IPS-NIHi7 (cell line): ENCODE measurements around the gene CHD6.
"Not testable (repeated sequence)": the region's sequence is repeated elsewhere in the genome, so short reads cannot be mapped to it uniquely, and the experiment has no call there.

Experiments used
- DNase-seq: peaks from one replicate; pipeline ENCODE4 v3.0.0; 2012; ENCODE audit warnings: mixed read lengths; ENCODE audit errors: extremely low spot score

CHD6 gene

DNA sequence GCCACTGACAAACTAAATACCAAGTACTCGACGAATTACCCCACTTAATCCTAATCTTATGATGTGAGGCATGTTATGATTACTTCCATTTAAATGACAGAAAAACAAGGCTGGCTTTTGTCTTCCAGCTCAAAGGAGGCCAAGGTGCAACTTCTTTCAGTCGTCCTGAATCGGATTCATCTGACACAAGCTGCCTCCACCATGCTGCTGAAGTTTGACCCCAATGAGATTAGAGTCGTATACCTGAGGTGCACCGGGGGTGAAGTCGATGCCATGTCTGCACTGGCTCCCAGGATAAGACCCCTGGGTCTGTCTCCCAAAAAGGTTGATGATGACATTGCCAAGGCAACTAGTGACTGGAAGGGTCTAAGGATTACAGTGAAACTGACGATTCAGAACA, 71.0 kb downstream of the CHD6 start:
- DNase-seq, result no peak

- DNase-seq, result no peak
Observed at GRCh38 chr20:41546535-41546934, 71.6 kb downstream of the CHD6 start.

DNA sequence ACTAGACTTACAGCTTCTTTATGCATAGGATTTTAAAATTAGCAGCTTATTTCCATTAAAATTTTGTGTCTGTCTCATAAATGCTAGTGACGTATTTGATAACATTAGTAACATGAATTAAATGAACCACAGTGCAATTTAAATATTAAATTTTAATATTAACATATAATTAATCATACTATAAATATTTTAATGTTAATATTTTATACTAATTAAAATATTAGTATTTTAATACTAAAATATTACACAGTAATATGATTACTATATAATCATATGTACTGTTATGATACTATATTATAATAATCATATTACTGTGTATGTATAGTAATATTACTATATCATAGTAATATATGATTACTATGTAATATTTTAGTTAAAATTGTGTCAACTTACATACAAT, 73.7 kb downstream of the CHD6 start:
- no peak for DNase-seq

- DNase-seq, result no peak
Observed at GRCh38 chr20:41540918-41541317, 77.3 kb downstream of the CHD6 start.

DNA sequence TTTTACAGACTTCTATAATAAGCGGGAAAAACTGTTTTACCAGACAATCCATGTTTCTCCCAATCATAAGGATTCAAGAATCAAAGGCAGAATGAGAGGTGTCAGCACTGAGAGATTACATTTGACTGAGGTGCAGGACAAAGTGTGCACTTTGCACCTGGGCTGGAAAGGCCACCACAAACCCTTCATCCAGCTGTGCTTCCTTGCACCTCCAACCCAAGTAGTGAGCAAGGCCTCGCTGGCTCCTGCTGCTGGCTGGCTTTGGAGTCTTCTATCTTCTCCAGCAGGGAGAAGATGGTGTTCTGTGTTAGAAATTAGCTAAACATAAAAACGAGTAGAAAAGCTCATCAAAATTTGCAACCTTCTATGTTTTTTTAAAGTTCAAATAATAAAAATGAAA, 77.7 kb downstream of the CHD6 start:
- DNase-seq, result no peak

- no peak for DNase-seq
Observed at GRCh38 chr20:41538810-41539596, 79.2 kb downstream of the CHD6 start.

- no peak for DNase-seq
Observed at GRCh38 chr20:41537865-41538264, 80.3 kb downstream of the CHD6 start.

DNA sequence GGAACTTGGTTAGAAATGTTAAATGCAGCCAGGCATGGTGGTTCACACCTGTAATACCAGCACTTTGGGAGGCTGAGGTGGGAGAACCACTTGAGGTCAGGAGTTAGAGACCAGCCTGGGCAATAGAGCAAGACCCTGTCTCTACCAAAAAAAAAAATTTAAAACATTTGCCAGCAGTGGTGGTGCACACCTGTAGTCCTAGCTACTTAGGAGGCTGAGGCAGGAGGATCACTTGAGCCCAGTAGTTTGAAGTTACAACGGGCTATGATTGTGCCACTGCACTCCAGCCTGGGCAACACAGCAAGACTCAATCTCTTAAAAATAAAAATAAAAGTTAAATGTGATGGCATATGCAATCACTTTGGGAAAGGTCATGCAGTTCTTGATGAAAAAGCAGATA, 82.6 kb downstream of the CHD6 start:
- DNase-seq, result not testable (repeated sequence)

DNA sequence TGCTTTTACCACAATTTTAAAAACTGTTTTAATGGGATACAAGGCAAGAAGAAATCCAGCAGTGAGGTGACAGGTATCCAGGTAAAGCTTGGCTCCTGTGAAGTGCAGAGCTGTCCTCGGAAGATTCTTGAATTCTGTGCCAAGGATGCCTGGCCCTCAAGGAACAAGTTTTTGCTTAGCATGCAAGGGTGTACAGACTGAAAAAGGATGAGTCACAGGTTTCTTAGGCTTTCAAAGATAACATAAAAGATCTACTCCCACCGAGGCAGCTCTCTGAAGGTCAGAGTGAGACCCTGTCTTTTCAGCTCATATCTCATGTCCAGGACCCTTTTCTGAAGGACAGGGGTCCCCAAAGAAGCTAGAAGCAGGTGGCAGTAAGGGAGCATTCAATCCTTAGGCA, 83.3 kb downstream of the CHD6 start:
- DNase-seq, result no peak

DNA sequence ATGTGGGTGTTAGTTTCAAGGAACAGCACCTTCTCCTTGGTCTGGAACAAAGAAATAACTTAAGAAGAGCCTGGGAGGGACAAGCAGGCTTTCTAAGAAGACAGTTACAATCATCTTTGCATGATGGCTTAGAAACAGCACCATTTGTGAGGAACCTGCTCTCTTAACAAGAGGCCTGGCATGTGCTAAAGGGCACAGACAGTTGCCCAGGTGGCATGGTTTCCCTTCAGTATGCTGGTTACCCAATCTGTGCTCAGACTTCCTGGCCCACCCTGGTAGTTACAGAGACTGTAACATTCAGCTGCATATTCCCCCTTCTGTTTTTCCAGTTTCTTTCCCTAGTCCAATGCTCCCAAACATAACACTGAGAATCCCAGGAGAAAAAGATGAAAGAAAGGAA, 84.0 kb downstream of the CHD6 start:
- DNase-seq, result no peak

DNA sequence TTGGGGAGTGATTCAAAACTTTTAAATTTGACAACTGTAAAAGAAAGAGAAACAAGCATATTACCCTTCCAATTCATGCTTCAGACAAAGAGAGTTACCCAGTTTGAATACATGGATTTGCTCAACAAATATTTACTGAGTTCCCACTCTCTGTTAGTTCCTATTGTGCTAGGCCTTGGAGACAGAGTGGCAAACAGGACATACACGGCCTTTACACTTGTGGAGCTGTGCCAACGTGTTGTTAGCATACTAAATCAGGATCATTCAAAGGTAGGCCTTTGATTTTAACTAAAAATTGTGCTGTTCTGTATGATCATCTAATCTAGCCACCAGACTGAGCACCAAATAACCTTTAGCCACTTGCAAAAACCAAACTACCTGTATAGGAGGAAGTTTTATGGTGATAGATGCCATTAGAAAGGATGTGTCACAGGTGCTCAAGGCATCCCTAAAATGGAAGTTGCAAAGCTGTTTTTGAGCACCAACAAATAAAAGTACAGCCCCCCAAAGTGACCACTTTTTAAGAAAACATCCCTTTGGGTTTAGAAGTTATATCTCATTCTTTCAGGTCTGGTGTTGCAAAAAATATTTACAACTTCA, 84.5 kb downstream of the CHD6 start:
- DNase-seq, result no peak

DNA sequence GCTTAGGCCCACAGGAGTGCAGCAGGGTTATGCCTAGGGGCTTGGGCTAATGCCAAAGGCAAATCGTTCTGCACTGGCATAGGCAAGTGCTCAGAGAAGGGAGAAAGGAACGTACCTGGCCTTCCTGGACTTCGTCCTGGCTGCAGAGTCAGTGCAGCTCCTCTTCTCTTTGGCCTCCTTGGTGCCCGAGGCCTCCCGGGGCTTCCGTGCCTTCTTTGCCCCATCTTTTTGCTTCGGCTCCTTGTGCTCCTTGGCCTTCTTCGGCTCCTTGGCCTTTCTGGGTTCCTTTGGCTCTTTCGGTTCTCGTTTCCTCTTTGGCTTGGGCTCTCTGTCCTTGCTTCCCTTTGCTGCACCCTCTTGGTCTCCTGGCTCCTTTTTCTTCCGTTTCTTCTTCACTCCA, 85.2 kb downstream of the CHD6 start:
- DNase-seq, result no peak

- DNase-seq, result no peak
Observed at GRCh38 chr20:41531518-41532275, 86.5 kb downstream of the CHD6 start.

GRCh38 chr20:41530923-41531322, 87.3 kb downstream of the CHD6 start:
- no peak for DNase-seq

GRCh38 chr20:41526327-41526726, 91.8 kb downstream of the CHD6 start:
- DNase-seq, result no peak

- DNase-seq, result no peak
Observed at GRCh38 chr20:41524980-41525613, 93.1 kb downstream of the CHD6 start.

DNA sequence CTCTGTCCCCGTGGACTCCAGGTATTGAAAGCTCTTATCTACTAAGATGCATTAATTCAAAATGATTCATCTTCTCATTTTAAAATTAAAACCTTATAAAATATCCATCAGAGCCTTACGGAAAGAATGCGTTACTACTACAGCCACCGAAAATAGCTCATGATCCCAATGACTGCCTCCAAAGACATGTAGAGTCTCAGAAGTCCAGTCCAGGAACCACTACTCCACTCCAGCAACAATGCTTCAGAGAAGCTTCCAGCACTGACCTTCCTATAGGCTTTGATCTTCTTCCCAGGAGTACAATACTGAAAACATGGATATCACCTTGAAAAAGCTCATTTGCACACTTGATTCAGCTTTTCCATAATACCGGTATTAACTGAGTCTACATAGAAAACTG, 94.3 kb downstream of the CHD6 start:
- no peak for DNase-seq

- DNase-seq, result no peak
Observed at GRCh38 chr20:41513829-41514228, 104.3 kb downstream of the CHD6 start.

DNA sequence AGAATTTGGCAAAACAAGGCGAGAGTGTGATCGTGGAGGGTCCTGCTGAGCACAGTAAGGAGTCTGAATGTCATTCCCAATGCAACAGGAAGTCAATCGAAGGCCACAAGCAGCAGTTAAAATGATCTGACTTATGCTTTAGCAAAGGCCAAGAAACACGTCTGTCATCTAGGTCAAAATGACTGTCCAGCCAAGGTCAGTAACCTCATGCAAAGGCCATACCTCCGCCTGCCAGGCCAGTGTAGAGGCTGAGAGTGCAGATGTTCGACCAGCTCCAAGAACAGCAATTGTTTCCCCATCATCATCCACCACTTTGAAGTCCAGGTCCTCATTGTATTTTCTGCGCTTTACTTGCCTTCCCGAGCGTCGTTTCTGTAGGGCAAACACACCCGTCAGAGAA, 105.6 kb downstream of the CHD6 start:
- no peak for DNase-seq

- no peak for DNase-seq
Observed at GRCh38 chr20:41510847-41511450, 107.2 kb downstream of the CHD6 start.

DNA sequence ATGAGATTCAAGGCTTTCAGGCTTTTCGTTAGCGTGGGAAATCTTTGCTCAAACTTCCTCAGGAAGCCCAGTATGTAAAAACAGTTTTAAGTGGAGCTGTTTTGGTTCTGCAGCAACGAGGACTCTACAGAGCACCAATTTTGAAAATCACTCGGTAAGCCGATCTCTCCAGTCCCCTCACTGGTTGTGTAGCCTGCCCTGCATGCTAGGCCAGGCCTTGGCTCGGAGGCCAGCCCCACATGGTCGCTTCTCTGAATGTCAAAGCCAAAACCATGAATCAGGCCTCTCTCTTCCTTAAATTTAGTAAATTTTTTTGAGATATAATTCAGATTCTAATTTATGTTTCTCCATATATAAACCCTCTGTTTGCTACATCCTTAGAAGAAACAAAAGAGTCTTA, 108.0 kb downstream of the CHD6 start:
- no peak for DNase-seq
